T-helper 2 cell (primary cell): ENCODE data around the gene DTHD1.

Experiments
- DNase-seq, 5 experiments: peaks; one replicate each; pipeline versions ENCODE4 v3.0.0 to v3.0.0-alpha.2; 2012 to 2022

The DTHD1 gene

DNA sequence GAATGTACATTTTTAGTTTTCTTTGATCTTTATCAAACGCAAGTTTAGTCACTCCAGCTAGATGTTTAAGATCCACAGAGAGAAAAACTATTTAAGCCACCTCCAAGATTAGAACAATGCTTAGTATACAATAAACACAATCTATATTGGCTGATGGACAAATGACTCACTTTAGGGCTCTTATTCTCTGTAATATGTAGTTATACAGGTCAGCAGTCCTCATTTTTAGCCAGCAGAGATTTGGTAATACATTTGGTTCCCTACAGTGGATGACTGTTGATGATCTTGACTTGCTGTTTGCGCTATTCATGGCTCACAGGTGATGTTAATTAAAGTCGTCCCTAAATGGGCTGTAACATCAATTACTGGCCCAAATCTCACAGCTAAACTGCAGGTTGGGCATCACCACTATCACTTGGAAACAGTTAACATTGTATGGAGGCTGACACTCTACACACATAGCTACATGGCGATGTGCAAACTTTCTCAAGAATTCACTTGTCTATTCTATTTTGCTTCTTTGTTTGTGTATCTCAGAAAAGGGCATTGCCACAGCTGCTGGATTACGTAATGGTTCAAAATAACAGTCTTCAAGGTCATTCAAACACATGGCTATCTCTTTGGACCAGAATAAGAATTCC is 11.8 kb upstream of the DTHD1 start:
- no peak for DNase-seq

DNA sequence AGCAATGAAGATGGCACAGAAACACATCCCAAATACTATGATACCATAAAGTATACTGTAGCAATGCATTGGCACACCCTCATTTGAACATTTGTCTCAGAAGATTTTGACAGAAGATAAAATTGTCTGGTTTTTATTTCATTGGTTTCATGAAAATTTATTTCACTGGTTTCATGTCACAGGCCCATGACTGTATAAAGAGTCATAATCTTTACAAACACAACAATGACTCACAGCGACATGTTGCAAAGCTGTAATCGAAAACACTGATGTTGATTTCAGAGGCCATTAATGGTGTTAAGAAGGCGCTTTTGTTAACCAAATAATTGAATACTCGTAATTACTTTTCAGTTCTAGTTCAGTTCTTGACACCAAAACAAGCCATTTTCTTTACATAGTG is 8.1 kb upstream of the DTHD1 start:
- no peak for DNase-seq

DNA sequence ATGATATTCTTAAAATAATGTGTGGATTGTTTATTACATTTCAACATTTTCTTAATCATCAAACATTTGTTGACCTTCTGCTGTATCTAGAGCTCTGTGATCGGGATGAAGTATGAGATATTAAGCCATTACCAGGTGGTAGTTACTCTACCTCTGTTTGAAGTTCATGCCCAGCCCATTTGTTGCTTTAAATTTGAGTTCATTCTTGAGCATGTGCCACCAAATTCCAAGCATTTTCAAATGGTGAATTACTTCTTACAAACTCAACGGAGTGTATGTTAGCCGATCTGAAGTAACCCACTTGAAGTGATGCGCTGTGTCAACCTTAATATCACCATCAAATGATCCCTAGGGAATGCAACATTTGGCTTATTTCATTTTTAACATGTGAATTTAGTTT is 7.3 kb upstream of the DTHD1 start:
- no peak for DNase-seq

DNA sequence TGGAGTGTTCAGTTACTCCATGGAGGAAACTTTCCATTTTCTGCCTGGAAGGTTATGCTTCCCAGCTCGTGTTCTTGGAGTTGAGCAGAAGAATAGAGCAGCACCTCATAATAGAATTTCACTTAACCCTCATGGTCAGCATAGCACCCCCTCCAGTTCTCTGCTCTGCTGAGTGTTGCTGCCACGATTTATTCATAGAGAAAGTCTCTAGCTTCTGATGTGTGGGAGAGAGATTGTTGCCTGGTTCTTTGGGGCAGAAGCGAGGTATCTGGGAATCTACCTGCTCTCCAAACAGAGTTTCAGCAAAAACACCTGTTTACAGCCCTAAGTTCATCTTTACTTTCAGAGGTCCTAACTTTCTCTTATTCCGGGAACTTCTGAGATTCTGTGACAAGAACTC is 3.9 kb upstream of the DTHD1 start:
- no peak for DNase-seq

DNA sequence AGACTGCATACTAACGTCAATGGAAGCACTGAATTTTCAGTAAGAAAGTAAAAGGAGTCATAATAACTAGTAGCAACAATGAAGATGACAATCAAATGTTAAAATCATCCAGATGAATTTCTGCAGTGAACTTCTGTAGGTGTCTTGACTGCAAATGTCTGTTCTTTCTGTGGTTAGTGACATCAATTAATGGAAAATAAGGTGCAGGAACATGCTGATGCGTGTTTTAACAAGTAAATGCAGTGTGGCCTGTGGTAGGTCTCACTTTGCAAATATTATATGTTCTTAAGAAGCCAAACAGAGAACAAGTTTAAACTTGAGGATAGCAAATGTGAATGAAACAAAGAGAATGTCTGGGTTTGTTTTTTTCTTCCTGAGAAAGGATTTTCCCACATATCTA is 2.6 kb upstream of the DTHD1 start:
- peak in 1 of 5 experiments; percentile 72 for DNase-seq

DNA sequence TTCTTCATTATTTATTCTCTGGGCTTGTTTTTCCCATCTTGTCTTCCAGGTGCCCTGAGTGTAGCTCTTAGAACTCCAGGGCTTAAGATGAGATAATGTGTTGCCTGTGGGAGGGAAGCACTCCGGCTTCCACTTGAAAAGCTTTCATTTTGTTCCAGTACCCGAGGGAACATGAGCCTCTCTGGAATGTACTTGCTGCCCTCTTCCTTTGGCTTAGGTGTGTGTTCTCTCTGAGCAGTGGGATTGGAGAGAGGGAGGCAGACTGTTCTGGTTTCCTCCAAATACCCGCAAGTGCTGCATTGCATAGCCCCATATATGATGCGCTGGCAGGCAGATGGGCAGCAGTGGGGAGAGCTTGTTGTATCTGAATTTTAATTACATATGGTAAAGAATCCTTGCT is 861 bp upstream of the DTHD1 start:
- no peak for DNase-seq

DNA sequence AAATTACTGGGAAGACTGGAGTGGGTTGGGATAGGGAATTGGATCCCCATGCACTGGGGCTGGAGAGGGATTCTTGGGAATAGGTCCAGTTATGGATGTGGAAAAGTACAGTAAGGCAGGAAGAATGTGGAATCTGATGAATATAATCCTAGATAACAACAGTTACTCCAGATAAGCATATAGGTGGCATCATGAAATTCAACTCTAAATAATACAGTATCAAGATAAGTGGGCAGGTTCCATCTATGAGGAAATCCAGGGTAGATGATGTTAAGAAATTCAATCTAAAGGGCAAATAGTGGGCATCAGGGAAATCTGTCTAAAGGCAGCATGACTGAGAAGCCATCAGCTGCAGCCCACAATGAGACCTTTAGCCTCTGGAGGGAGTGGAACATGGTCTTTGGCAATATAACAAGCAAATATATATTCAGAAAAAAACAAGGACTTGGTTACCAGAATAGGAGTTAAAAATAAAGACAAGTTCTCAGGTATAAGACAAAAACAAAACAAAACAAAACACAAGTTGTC is 1.2 kb downstream of the DTHD1 start:
- DNase-seq, result no peak

DNA sequence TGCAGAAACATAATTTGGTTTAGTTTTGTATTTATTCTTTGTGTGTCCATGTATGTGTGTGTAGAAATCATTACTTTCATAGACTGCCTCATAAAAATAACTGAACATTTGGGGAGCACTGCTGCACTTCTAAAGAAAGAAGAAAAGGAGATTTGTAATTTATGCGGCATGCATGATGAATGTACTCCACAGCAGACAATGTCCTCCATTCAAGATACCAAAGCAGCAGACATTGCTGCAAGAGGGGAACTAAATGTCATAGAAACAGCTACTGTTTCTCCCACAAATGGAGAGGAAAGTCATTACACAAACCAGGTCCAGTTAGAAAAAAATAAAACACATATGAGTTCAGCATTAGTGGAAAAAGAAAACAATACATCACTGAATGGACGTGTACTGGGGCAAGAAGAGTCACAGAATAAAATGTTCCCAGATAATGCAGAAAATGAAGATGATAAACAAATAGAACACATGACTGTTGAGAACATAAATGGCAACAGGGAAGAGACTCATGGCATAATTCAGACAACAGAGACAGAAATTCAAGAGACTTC is 2.6 kb downstream of the DTHD1 start:
- no peak for DNase-seq

DNA sequence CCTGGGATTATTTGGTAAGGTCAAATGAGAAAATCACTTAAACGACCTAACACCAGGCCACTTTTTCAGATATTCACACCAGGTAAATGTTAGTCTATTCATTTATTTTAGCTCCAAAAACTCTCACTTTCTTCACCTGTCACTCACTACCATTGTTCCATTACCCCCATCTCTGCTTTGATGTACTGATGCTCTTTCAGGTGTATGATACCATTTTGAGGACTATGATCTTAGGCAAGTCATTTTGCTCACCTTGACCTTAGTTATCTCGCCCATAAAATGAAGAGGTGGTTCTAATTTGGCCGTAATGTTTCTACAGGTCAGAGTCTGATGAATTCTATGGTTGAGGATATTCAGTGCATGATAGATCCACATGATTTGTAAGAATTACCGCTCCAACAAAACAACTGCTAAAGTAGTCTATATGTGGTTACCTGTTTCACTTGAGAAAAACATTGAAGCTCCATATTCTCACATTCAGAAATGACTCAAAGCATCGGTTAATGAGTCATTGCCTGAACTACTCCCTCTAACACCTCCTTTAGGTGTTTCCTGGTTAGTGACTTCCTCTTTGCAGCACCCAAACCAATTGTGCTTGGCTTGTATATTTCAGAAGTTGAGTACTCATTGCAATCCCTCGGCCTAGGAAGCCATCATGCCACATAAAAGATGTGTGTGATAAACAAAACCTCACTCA is 4.5 kb downstream of the DTHD1 start:
- DNase-seq, result peak in 4 of 5 experiments; percentile 5 to 99 (median 46)

DNA sequence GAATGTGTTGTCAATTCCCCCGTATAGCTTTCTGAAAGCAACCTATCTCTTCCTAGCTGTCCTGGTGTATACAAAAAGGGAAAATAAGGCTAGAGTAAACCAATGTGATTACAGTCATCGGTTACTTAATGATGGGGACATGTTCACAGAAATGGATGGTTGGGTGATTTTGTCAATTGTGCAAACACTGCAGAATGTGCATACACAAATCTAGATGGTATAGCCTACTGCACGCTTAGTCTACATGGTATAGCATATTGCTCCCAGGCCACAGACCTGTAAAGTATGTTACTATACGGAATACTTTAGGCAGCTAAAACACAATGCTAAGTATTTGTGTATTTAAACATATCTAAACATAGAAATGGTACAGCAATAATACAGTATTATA is 5.1 kb downstream of the DTHD1 start:
- no peak for DNase-seq

DNA sequence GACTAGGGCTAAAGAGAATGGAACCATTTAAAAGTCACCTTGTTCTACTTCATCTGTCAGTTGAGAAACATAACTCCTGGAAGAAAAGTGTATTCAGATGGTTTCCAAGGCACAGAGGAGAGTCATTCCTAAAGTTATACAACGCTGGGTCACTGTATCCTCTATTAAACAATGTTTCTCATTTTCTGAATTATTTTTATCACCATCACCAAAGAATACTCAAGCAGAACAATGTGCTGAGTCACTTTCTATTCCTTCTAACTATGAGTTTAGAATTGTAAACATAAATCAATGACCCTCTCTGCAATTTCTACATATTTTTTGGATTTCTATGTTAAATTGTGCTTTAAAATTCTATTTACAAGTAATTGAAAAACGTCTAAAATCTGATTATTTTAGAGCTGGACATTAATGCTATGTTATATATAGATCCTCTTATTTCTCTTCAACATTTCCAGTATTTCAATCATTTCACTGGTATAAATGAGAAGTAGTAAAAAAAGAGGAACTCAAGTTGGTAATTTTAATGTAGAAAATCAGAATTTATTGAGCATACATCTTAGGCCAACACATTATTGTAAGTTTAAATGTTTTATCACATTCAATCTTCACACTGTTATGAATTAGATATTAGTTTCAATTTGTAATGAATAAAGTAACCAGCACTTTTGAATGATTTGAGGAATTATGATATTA is 7.5 kb downstream of the DTHD1 start:
- no peak for DNase-seq

DNA sequence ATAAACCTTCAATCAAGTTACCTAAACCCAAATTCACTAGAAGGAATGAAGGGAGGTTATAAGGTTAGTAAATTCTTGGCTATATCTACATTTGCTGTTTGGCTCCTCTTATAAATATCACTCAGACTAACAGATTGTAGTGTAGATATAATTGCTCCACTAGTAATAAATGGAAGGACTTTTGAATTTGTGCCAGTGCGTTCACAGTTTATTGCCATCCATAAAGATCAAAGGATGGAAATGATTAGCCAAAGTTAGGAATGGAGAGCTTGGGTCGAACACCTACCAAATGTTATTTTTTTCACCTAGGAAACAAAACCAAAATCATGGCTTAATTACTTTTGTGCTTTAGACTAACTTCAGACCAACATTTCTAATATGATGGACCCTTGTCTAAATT is 9.2 kb downstream of the DTHD1 start:
- DNase-seq, result no peak

DNA sequence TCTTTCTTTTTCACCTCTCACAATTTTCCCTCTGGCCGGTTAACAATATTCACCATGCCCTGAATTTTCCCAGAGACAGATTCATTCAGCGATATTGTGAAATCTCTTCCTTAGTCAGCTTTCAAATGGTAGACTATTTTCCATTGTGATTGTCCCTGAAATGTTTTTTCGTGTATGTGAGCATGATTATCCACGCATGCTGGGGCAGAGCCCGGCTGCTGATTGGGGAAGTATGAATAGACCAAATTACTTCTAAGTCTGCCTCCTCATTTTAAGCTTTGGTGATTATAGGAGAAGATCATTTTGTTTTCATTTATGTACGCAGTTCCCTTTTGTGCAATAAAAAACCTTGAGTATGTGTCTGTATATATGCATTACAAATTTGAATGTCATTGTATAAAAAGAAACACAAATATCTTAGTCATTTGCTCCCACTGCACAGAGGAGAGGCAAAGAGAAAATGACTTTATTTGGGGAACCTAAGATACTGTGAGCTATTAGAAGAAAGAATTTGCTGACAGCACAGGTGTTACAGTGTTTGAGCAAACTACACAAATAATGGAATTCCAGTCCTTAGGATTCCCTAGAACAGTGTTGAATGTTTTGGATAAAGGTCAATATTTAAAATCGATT is 11.3 kb downstream of the DTHD1 start:
- no peak for DNase-seq

DNA sequence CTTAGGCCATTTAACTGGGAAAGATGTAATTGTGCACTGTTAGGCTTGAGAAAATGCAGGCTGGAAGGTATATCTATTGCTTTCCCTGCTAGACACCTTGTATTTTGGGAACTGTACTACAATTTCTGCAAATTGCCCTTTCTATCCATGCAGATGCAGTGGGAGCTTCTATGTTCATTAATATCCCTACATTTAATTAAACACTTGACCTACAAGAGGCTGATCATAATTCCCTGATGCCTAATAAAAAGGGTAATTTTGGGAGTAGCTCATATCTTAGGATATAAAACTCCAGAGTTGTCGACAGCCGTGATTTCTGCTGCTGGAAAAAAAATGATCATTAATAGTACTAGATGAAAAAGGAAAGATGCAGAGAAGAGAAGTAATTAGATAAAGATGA is 19.7 kb downstream of the DTHD1 start:
- DNase-seq, result no peak

DNA sequence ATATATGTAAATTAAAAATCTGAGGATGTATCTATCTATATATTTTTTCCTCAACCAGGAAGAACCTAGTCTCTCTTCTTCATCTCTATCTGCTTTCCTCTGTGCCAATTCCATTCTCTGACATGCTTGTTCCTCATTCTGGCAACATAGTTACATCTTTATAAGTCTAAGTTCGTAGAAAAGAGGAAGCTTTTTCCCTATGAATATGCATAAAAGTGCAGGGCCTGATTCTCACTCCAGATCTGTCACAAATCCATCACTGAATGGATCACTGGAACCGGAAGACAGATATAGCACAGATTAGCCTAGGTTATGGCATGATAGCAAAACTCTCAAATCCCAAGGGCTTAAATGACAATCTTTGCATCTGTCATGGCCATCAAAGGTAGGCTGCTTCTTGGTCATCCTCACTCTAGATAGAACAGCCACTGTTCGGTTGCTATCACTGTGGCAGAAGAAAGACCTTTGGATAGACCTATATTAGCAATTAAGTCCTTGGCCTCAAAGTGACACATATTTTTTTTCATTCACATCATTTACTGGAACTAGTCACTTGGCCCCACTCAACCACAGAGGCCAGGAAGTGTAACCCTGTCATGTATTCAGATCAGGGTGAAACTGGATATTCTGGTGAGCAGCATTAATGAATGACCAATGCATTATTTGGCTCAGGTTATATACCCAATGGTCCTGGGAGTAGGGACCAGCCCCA is 22.2 kb downstream of the DTHD1 start:
- no peak for DNase-seq

DNA sequence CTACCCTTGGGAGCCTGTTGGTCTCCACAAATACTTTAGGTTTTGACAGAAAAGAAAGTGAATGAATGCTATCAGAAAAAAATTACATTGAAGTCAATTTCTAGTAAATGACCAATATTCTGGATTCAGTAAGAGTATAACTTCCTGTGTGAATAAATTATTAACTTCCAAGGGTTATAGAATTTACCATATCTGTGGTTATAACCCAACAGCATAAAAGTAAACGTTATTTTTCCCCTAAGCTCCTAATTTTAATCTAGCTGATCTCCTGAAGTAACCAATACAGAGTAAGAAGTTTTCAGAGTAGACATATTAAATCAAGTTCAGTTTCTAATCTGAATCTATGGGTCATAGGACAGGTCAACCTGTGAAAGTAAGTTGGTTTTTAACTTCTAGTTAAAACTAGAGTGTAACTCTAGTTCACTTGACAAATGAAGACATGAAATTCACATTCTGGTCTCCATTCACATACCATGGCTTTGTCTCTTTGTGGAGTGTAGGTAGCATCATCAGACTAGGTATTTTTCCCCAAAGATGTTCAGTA is 22.8 kb downstream of the DTHD1 start:
- DNase-seq, result no peak

DNA sequence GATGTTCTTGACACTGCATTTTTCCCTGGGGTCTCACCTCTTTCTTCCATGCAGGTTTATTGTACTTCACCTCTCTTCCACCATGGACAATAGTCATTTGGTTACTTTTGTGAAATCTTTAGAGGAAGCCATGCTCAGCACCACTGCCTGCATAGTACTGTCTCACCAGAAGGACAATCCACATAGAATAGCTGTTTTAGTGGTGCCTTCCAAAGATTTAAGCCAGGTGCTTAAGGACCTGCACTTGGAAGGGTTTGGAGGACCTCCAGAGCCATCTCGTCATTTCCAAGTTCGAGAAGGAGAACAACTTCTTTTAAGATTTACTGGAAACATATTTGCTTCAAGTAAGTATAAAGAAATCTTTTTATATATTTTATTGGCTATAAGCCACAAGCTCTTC is 26.7 kb downstream of the DTHD1 start:
- no peak for DNase-seq

DNA sequence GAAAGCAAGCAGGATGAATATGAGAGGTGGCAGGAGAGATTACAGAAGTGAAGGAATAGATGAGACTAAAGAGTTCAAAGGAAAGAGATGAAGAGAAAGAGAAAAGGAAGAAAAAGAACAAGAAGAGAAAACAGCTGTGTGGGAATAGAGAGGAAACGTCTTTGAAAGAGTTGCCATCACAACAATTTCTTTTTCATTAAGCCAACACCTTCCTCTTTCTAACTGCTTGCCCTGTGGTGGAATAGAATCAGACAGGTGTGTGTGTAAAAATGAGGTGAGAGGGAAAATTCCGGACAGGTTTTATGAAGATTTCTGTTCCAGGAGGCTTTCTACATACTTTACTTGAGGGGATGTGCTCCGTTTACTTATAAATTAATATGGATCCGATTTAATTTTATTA is 28.8 kb downstream of the DTHD1 start:
- DNase-seq, result no peak

DNA sequence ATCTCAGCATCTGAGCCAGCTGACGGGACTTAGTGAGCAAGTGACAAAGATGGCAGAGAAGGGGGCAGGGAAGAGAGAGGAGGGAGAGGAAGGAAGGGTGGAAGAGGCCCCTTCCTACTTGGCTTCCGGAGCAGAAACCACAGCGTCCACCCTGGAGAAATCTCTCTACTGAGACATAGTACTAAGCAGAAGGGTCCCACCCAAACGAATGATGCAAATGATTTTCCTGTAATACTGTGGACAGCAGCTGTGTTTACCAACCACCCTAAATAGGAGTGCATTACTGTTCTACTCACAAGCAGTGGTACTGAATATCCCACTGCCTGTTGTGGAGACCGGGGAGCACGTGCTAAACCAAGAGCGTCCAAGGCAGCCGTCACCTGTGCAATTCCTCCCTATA is 29.4 kb downstream of the DTHD1 start:
- peak in 2 of 5 experiments; percentile 6 to 50 for DNase-seq

DNA sequence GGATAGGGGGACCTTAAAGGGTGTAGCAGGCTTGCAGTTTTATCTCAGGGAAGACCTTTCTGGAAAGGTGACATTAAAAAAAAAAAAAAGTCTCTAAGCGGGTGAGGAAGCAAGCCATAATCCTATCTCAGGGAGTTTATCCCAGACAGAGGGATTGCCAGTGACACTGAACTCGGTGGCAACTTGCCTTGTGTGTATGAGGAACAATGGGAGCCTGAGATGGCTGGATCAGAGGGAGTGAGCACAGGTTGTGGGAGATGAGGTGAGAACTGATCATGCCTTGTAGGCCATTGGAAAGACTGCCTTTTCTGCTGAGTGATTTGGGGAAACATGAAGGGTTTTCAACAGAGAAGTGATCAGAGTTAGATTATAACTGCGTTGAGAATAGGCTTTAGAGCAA is 31.1 kb downstream of the DTHD1 start:
- no peak for DNase-seq

DNA sequence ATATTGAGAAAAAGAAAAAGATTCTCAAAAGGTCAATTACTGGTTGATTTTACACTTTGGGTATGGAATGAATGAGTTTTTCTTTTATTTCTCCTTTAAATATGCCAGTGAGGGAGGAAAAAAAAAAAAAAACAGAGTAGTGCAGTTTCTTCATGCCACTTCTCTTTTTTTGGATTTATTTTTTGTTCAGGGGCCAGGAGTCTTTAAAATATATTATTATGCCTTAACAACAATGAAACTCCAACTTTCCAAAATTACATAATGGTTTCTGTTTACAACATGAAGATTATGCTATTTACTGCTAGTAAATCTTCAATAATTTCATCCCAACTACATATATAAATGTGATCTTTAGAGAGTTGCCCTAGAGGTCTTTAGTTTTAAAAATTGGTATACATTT is 31.9 kb downstream of the DTHD1 start:
- no peak for DNase-seq

DNA sequence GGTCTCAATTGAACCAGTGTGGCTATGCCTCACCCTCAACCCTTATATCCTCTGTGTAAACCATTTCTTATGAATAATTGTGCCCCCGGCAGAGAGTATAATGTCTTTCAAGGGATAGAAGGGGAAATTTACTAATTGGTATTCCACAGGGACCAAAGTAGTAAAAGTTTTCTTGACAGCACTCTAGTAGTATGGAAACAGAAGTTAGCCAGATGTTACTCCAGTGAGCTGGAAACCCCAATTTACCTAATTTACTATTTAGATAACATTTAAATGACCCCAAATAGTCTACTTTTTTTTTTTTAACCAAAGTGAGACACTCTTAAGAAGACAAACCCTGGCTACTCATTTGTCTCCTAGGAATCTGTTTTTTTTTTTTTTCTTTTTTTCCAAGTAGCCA is 32.3 kb downstream of the DTHD1 start:
- no peak for DNase-seq
